ENCODE measurements around the gene NTRK2.

DNA sequence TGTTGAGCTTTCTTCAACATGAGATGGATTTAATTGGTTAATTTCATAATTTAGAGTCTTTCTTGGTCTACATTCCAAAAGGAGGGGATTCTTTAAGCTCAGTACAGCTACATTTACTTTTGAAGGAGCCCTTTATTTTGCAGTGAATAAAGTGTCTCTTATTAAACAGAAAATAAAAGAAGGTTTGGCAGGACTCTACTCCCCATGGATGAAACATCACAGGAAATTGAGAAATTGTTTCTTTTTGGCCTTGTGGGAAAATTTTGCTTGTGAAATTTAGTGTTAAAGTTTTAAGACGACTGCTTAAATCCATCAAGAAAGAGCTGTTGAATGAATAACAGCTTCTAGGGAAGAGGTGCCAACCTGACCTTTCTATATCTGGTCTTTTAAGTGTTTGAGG, 187.7 kb downstream of the NTRK2 start:
- TF ChIP-seq, protein P1, sequence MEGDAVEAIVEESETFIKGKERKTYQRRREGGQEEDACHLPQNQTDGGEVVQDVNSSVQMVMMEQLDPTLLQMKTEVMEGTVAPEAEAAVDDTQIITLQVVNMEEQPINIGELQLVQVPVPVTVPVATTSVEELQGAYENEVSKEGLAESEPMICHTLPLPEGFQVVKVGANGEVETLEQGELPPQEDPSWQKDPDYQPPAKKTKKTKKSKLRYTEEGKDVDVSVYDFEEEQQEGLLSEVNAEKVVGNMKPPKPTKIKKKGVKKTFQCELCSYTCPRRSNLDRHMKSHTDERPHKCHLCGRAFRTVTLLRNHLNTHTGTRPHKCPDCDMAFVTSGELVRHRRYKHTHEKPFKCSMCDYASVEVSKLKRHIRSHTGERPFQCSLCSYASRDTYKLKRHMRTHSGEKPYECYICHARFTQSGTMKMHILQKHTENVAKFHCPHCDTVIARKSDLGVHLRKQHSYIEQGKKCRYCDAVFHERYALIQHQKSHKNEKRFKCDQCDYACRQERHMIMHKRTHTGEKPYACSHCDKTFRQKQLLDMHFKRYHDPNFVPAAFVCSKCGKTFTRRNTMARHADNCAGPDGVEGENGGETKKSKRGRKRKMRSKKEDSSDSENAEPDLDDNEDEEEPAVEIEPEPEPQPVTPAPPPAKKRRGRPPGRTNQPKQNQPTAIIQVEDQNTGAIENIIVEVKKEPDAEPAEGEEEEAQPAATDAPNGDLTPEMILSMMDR (conservative IDR thresholded peaks at IDR 0.05): no peak
- TF ChIP-seq EZH2 (IDR thresholded peaks at IDR 0.05; ENCODE audit: low read depth): no peak
